Suppressor macrophage (primary cell): ENCODE results near the gene ADORA1.

Experiments
- DNase-seq, 4 experiments: peaks; one replicate each; pipeline ENCODE4 v3.0.0-alpha.2; 2020 to 2022
- total RNA-seq, 17 experiments: gene quantifications; one replicate each; lab custom pipeline; 2026; ENCODE audit warnings: mixed read lengths in 6 of 17, inconsistent platforms in 3 of 17; lab: John Stamatoyannopoulos, UW

The ADORA1 gene
- total RNA-seq = 0 to 2.9 (median 0.07) reads per million in 17 experiments

- DNase-seq = peak; percentile 47 to 78 (median 61)
Measured at GRCh38 chr1:203127666-203128430, at the start of gene ADORA1. Gene ADORA1, plus strand, starts transcription at chr1:203127726. Its CDS starts 1,116 bp downstream, at chr1:203128842.

DNA sequence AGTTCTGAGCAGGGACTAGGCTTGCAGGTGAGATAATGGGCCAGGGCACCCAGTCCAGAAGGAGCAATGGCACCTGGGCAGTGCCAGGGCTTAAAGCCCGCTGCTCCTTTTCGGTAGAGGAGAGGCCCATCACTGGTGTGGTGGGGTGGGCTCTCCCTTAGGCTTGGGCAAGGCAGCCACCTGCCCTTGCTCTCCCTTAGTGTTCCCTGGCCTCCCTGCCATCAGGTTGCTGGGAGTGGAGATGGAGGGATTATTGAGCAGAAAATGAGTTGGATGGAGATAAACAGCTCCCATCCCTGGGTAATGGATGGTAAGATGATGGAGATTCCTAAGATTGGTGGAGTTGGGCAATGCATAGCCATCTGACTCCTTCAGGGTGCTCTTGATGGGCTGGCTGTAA lies 49.6 kb upstream of the ADORA1 start:
- DNase-seq = no peak

- no peak for DNase-seq
Measured at GRCh38 chr1:203078478-203078877, 49.0 kb upstream of the ADORA1 start.

DNA sequence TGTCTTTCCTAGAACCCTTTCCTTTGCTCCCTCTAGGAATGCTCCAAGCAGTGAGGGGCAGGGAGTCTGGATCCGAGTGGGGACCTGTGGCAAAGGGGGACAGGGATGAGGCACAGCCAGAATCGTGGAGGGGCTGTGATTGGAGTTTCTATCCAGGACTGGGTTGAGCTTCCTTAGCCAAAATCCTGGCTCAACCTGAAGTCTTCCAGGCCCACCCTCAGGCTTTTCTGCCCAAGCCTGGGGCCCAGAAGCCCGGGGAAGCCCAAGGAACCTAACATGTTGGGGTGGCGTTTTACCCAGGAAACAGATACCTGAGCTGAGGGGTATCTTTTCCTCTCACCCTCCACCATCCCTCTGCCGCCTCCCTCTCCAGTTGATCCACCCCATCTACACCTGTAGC lies 47.1 kb upstream of the ADORA1 start:
- DNase-seq = no peak

GRCh38 chr1:203081465-203082230 lies 45.9 kb upstream of the ADORA1 start:
- DNase-seq = no peak

DNA sequence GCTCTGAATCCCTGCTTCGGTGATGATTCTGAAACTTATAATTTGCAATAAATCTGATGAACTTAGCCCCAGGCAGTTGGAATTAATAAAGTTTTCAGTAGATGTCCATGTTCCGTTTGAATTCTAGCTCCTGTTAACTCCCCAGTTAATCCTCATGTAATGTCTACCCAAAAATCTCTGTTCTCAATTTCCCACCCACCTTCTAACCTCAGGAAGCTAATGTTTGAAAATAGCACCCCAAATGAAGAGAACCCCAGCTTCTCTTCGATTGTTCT lies 45.4 kb upstream of the ADORA1 start:
- no peak for DNase-seq

- DNase-seq = no peak
Measured at GRCh38 chr1:203082571-203083462, 44.7 kb upstream of the ADORA1 start.

DNA sequence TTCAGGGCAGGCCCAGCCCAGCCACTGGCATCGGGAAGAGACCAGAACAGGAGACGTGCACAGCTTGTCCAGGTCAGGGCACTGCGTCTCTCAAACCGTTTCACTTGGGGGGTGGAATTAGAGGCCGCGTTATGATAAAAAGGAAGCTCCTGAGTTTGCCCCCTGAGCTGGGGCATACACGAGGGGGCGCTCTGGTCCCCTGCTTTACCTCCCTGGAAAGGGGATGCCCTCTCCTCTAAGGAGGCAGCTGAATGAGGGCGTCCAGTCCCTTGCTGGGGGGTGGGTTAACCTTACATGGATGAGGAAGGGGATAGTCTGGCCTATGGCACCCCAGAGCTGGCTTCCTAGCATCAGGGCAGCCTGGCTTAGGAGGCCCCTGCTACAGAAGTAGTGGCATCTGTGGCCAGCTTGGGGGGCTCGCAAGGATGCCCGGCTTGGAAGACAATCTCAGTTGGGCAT lies 44.0 kb upstream of the ADORA1 start:
- no peak for DNase-seq

DNA sequence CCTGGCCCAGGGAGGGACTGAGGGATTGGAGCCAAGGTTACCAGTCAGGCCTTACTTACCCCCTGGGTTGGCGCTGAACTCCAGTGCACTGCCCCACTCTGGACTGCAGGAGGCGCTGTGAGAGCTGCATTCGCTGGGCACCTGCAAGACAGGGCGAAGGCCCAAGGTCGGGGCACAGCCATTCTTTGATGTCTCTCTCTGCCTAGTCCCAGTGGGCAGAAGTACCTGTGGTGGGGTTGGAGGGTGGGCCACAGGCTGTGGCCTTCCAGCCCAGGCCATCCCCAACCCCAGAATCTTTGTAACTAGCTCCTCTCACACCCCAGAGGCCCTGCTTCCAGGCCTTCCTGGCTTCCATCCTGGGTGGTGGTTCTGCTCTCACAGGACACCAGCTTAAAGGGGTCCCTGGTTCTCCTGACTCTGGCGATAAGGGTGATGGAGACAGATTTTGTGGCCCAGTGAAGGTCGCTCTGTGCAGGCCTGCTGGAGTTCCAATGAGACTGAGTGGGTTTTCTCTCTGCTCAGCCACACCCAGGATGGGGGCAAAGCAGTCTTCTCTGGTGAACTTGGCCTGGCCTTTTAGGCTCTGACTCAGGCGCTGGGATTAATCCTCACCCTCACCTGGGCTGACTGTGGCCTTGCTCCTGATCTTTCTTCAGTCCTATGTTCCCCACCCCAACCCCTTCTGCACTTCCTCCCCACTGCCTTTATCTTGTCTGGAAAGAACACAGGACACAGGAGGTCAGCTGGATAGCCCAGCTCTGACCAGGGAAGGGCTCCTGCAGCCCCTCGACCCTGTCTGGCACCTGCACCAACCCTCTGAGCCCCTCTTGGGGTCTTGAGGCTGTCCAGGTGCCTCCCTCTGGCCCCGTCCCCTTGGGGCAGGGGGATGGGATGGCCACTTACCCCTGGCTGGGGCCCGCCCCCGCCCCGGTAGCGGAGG lies 42.7 kb upstream of the ADORA1 start:
- DNase-seq = peak in 3 of 4 experiments; percentile 23 to 50 (median 30)

GRCh38 chr1:203085528-203086406 lies 41.8 kb upstream of the ADORA1 start, which contains the start of gene MYOG:
Gene MYOG, minus strand, starts transcription at chr1:203086012. Its CDS starts 51 bp downstream, at chr1:203085961.
- DNase-seq = no peak

DNA sequence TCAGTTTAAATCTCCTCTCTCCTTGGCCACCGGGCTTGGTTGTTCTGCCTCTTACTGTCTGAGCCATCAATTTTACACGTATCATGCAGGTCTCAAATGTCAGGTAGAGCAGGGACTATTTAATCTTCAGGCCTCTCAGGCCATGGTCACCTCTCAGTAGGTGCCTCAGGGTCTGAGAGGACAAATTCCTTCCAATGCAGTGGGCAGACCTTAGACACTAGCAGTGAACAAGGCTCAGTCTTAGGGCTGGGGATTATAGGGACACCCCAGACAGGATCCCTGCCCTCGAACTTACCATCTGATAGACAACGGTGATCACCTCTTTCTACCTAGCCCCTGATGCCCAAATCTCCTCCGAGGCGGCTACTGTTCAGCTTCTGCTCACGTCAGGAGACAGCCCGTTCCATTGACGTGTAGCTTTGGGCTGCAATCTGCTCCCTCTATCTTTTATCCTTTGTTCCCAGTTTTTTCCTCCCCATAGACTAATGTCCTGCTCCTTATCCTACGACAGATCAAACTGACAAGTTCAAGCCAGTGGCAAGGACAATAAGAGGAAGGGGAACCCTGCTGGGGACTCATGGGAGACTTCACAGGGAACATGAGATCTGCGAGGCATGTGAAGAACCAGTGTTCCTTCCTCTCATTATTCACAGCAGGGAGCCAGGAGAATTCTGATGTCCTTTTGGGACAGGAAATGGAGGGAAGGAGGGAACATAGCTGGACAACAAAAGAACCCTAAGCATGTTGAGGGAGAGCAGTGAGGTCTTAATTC lies 40.3 kb upstream of the ADORA1 start:
- peak in 1 of 4 experiments; percentile 24 for DNase-seq

- DNase-seq = no peak
Measured at GRCh38 chr1:203088441-203088840, 39.1 kb upstream of the ADORA1 start.

DNA sequence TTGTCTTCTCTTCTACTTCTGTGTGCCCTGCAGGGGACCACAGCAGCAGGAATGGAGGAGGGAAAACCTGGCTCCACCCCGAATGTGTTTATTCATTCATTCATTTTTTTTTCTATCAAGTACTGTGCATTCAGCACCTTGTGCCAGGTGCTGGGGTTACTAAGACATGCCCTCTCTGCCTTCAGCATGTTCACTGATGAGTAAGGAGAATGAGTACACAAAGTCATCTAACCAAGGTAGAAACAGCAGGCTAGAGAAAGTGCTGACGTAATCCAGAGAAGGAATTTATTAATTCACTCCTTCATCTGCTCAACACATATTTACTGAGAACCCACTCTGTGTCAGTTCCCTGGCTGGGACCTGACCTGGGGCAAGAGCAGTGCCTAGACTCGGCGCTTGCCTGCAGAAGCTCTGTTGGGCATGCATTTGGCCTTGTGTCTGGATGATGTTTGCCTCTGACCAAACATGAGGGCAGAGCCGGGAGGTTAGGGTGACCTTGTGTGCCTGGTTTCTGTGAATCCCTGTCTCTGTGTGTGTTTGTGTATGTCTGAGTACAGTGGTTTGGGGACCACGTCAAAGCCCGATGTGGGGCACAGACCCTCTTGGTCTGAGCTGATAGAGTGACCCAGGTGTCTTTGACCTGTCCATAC lies 38.4 kb upstream of the ADORA1 start:
- no peak for DNase-seq

DNA sequence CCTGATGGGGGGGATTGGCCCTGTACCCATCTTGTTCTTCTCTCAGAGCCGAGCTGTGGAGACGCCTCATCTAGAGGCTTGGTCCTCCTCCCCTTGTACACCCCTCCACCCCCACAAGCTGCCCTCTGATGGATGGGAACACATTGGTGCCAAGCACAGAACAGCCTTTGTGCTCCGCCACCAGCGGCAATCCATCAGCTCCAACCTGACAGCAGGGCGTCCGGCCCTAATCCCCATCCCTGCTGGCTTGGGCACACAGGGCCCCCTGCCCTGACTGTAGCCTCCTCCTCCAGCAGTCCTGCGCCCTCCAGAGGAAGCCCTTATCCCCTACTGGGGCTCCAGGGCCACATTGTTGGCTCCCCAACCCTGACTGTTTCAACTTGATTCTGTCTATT lies 37.9 kb upstream of the ADORA1 start:
- DNase-seq = no peak

- peak in 3 of 4 experiments; percentile 38 to 52 (median 42) for DNase-seq
Measured at GRCh38 chr1:203090421-203091198, 36.9 kb upstream of the ADORA1 start.

DNA sequence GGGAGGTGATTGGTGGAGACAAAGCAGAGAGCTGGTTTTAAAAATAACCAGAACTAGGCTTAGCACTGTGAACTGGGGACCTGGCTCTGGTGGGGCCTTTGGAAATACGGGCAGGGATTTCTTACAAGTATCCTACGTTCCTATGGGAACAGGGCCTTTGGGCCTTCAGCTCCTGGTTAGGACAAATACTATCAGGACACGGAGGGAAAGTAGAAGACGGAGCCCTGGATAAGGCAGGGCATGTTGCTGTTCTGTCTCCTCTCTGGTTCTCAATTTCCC lies 36.4 kb upstream of the ADORA1 start:
- no peak for DNase-seq

GRCh38 chr1:203091761-203092330 lies 35.7 kb upstream of the ADORA1 start:
- no peak for DNase-seq

DNA sequence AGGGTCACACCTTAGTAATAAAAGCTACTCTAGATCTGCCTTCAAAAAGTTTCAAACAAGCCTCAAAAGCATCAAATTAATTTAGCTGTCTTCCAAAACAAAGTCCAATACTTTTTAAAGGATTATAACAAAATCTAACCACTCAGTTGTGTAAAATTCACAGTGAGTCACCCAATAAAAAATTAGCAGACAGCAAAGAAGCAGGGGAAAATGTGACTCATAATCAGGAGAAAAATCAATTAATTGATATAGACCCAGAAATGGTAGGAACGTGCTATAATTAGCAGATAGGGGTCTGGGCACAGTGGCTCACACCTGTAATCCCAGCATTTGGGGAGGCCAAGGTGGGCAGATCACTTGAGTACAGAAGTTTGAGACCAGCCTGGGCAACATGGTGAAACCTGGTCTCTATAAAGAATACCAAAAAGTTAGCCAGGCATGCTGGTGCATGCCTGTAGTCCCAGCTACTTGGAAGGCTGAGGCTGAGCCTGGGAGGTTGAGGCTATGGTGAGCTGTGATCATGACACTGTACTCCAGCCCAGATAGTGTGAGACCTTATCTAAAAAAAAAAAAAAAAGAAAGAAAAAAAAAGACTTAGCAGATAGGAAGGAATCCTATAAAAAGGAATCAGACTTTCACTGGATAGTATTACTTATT lies 33.6 kb upstream of the ADORA1 start:
- no peak for DNase-seq
